IMR-90 (cell line): Measurements from ENCODE around the gene CENPT. TPM values are rescaled to one million over a fixed set of nuclear protein-coding genes. Genes with fewer than 3 reads are reported as not detected.

Source experiments
- ATAC-seq: fragments of 200-7000 bp; cut with Tn5 transposase; 2 replicates; pipeline ENCODE4 v1.9.1; 2020; ENCODE audit warnings: low read depth, mild to moderate bottlenecking, moderate library complexity
- BruUV-seq: library from RNA; stranded (reverse); fragments of 400-500 nt; replicated peaks from 2 replicates; lab custom pipeline; 2021; lab: Mats Ljungman, UMichigan
- CTCF ChIA-PET: fragments of 300-600 bp; formaldehyde crosslinking; extraction: SDS; loops from one replicate; lab custom pipeline; 2021; ENCODE audit warnings: antibody characterized with exemption; lab: Yijun Ruan, JAX
- POLR2A ChIA-PET: fragments of 300-600 bp; sonication (Branson Sonifier 250); formaldehyde crosslinking; loops from one replicate; lab custom pipeline; 2022; ENCODE audit warnings: antibody characterized with exemption; ENCODE audit not compliant: unreplicated experiment; lab: Charles Lee
- DNase-seq: peaks from one replicate; pipeline ENCODE4 v3.0.0; 2013
- H2AFZ ChIP-seq: replicated peaks from 2 replicates; pipeline ENCODE3; 2013; ENCODE audit warnings: low read length, mild to moderate bottlenecking; ENCODE audit not compliant: poor library complexity
- H2AK5ac ChIP-seq: 2 replicates; pipeline ENCODE4 v1.6.1; 2013; ENCODE audit warnings: low read depth, low read length, inconsistent platforms
- H2AK9ac ChIP-seq: replicated peaks from 2 replicates; pipeline ENCODE3; 2013; ENCODE audit warnings: mild to moderate bottlenecking, low read depth, low read length, moderate library complexity; ENCODE audit not compliant: poor library complexity
- H2BK120ac ChIP-seq: 2 replicates; pipeline ENCODE4 v1.6.1; 2013; ENCODE audit warnings: low read depth, low read length, inconsistent platforms
- H2BK15ac ChIP-seq: 3 replicates; pipeline ENCODE4 v1.6.1; 2013; ENCODE audit warnings: low read depth, low read length, inconsistent platforms
- H2BK20ac ChIP-seq: 2 replicates; pipeline ENCODE4 v1.6.1; 2013; ENCODE audit warnings: low read depth, mild to moderate bottlenecking, inconsistent platforms, low read length, moderate library complexity
- H2BK5ac ChIP-seq: 2 replicates; pipeline ENCODE4 v1.6.1; 2013; ENCODE audit warnings: mild to moderate bottlenecking, low read depth, low read length, inconsistent platforms; ENCODE audit not compliant: poor library complexity, severe bottlenecking
- H3K14ac ChIP-seq: replicated peaks from 2 replicates; pipeline ENCODE4 v1.6.1; 2013; ENCODE audit warnings: low read depth, low read length, inconsistent platforms
- H3K18ac ChIP-seq: 2 replicates; pipeline ENCODE4 v1.6.1; 2013; ENCODE audit warnings: low read depth, low read length, control low read depth
- H3K23ac ChIP-seq: 2 replicates; pipeline ENCODE4 v1.6.1; 2013; ENCODE audit warnings: low read depth, low read length, inconsistent platforms
- H3K27ac ChIP-seq: 2 replicates; pipeline ENCODE4 v1.5.1; 2013; ENCODE audit warnings: mild to moderate bottlenecking, control low read depth, low read length; ENCODE audit not compliant: insufficient read depth
- H3K27me3 ChIP-seq: 2 replicates; pipeline ENCODE4 v1.6.1; 2013; ENCODE audit warnings: low read length; ENCODE audit not compliant: control insufficient read depth, insufficient read depth
- H3K36me3 ChIP-seq: 2 replicates; pipeline ENCODE4 v1.6.1; 2013; ENCODE audit warnings: low read length, mixed read lengths; ENCODE audit not compliant: control insufficient read depth, insufficient read depth
- H3K4ac ChIP-seq: 2 replicates; pipeline ENCODE4 v1.6.1; 2013; ENCODE audit warnings: low read depth, low read length, inconsistent platforms
- H3K4me1 ChIP-seq: 2 replicates; pipeline ENCODE4 v1.6.1; 2013; ENCODE audit warnings: low read length, mixed read lengths; ENCODE audit not compliant: control insufficient read depth, insufficient read depth
- H3K4me2 ChIP-seq: 2 replicates; pipeline ENCODE4 v1.6.1; 2013; ENCODE audit warnings: low read depth, mild to moderate bottlenecking, control low read depth, low read length, moderate library complexity
- H3K4me3 ChIP-seq: 2 replicates; pipeline ENCODE4 v1.5.1; 2013; ENCODE audit warnings: low read depth, mild to moderate bottlenecking, control low read depth, low read length, moderate library complexity; ENCODE audit not compliant: insufficient read depth
- H3K56ac ChIP-seq: 2 replicates; pipeline ENCODE4 v1.6.1; 2013; ENCODE audit warnings: low read length, inconsistent platforms; ENCODE audit not compliant: insufficient read depth; ENCODE audit errors: extremely low read depth
- H3K79me1 ChIP-seq, 2 experiments: 2 replicates each; pipeline ENCODE4 v1.6.1; 2013; ENCODE audit warnings: low read length in 2 of 2, inconsistent platforms in 1 of 2, low read depth in 1 of 2
- H3K9ac ChIP-seq: 2 replicates; pipeline ENCODE4 v1.6.1; 2013; ENCODE audit warnings: low read depth, low read length, control low read depth
- H3K9me1 ChIP-seq: 2 replicates; pipeline ENCODE4 v1.6.1; 2013; ENCODE audit warnings: low read length, inconsistent platforms; ENCODE audit not compliant: insufficient read depth
- H3K9me3 ChIP-seq: 2 replicates; pipeline ENCODE4 v1.6.1; 2013; ENCODE audit warnings: low read length; ENCODE audit not compliant: control insufficient read depth, insufficient read depth
- H4K20me1 ChIP-seq: 2 replicates; pipeline ENCODE4 v1.6.1; 2013; ENCODE audit warnings: low read length, inconsistent platforms; ENCODE audit not compliant: insufficient read depth
- H4K5ac ChIP-seq: 2 replicates; pipeline ENCODE4 v1.6.1; 2013; ENCODE audit warnings: mild to moderate bottlenecking, low read depth, low read length, control low read depth
- H4K8ac ChIP-seq, 2 experiments: 2 replicates each; pipeline ENCODE4 v1.6.1; 2013; ENCODE audit warnings: low read depth in 2 of 2, low read length in 2 of 2, control low read depth in 1 of 2, inconsistent platforms in 1 of 2
- H4K91ac ChIP-seq: 2 replicates; pipeline ENCODE4 v1.6.1; 2013; ENCODE audit warnings: low read depth, low read length, inconsistent platforms; ENCODE audit not compliant: insufficient read depth
- BHLHE40 ChIP-seq: fragments of 150-350 bp; IDR thresholded peaks from 2 replicates; pipeline ENCODE4 v1.6.1; 2016; ENCODE audit warnings: mild to moderate bottlenecking, low read depth, low read length
- CEBPB ChIP-seq: IDR thresholded peaks from 2 replicates; pipeline ENCODE4 v1.6.1; 2012; ENCODE audit warnings: low read depth, low read length, improper control_type of control experiment
- CHD1 ChIP-seq: IDR thresholded peaks from 2 replicates; pipeline ENCODE4 v1.6.1; 2012; ENCODE audit warnings: low read depth, low read length, improper control_type of control experiment
- CTCF ChIP-seq: conservative IDR thresholded peaks from 2 replicates; pipeline ENCODE4 v1.5.1; 2012; ENCODE audit warnings: mild to moderate bottlenecking, low read depth, low read length, improper control_type of control experiment
- ELK1 ChIP-seq: fragments of 150-350 bp; IDR thresholded peaks from 2 replicates; pipeline ENCODE4 v1.6.1; 2016; ENCODE audit warnings: low read depth, mild to moderate bottlenecking, low read length, moderate library complexity, borderline replicate concordance
- FOS ChIP-seq: fragments of 150-350 bp; IDR thresholded peaks from 2 replicates; pipeline ENCODE4 v1.6.1; 2016; ENCODE audit warnings: low read depth, low read length
- MAFK ChIP-seq: IDR thresholded peaks from 2 replicates; pipeline ENCODE4 v1.6.1; 2012; ENCODE audit warnings: low read depth, low read length, improper control_type of control experiment
- RAD21 ChIP-seq: IDR thresholded peaks from 2 replicates; pipeline ENCODE4 v1.6.1; 2012; ENCODE audit warnings: low read length, improper control_type of control experiment
- SMC3 ChIP-seq: fragments of 150-350 bp; IDR thresholded peaks from 2 replicates; pipeline ENCODE4 v1.6.1; 2016; ENCODE audit warnings: low read depth, mild to moderate bottlenecking, antibody characterized with exemption, low read length, moderate library complexity
- WGBS, 2 experiments: methylation state at CpG; one replicate each; pipeline versions ENCODE4 v1.1.5 to v1.1.7; 2013; ENCODE audit warnings: missing lambda C conversion rate in 2 of 2; ENCODE audit not compliant: insufficient read length in 1 of 2; ENCODE audit errors: extremely low coverage in 2 of 2; 5-methylcytosine and 5-hydroxymethylcytosine counted together
- dilution Hi-C: fragments of 300-500 bp; cut with HindIII; formaldehyde crosslinking; loops from one replicate; pipeline ENCODE4 v1.14.3; 2018; ENCODE audit warnings: low sequenced_read_pairs; ENCODE audit not compliant: unreplicated experiment
- in situ Hi-C: fragments of 300-500 bp; cut with MboI; formaldehyde crosslinking; loops from 3 replicates; pipeline ENCODE4 v1.14.3; 2019; ENCODE audit warnings: low sequenced_read_pairs, inconsistent platforms, mixed read lengths
- intact Hi-C: fragments of 100-400 bp; cut with micrococcal nuclease; formaldehyde crosslinking; loops from 2 replicates; pipeline ENCODE4 v1.10.0; 2022
- polyA plus RNA-seq, 3 experiments: library from polyadenylated mRNA; depleted of rRNA; stranded (reverse); fragments of >200 nt; gene quantifications; 2 replicates each; pipeline ENCODE4 v1.2.3, GENCODE V29; 2012; ENCODE audit warnings: low replicate concordance in 1 of 3
- total RNA-seq: library from RNA; depleted of rRNA; stranded (reverse); fragments of >200 nt; gene quantifications from 2 replicates; pipeline ENCODE4 v1.2.3, GENCODE V29; 2012

CENPT gene
- total and polyA plus RNA-seq, 2 of the 4 experiments (the other 2 are of a cell fraction) = 33.3 to 83.1 TPM

GRCh38 chr16:67853670-67854069 lies 6.2 kb upstream of the CENPT start:
- no peak overlapping the region for H4K91ac ChIP-seq
- H2AK5ac ChIP-seq = no peak overlapping the region
- peaks cover 9% of the 10 kb centered on the region for H3K4me1 ChIP-seq
- no peak overlapping the region for H3K14ac ChIP-seq
- no peak overlapping the region for H4K8ac ChIP-seq
- ChIA-PET CTCF (no interaction called here), POLR2A (no interaction called here)
- no peaks in the 10 kb centered on the region for H3K9me3 ChIP-seq
- H3K79me1 ChIP-seq = peaks cover 12 to 72% of the 10 kb centered on the region in 2 experiments
- 100% methylated on average over 1 of the region's 3 CpGs; no CpG with 5 or more reads in 1 of the 2 experiments for WGBS, 2 experiments
- H3K27me3 ChIP-seq = no peaks in the 10 kb centered on the region
- H2BK15ac ChIP-seq = no peak overlapping the region
- no peak overlapping the region for H3K4me3 ChIP-seq
- H3K56ac ChIP-seq = no peak overlapping the region
- H3K27ac ChIP-seq = no peak overlapping the region
- H3K9ac ChIP-seq = no peak overlapping the region
- no peak overlapping the region for H3K23ac ChIP-seq
- BruUV-seq = no TSS peak
- no peak overlapping the region for H2BK120ac ChIP-seq
- H3K18ac ChIP-seq = no peak overlapping the region
- in situ Hi-C loops (no loop called here), dilution Hi-C loops (no loop called here), intact Hi-C loops (no loop called here)
- no peak overlapping the region for H2AFZ ChIP-seq
- H4K20me1 ChIP-seq = peaks cover 91% of the 10 kb centered on the region
- no peak for ATAC-seq
- H3K4ac ChIP-seq = no peak overlapping the region
- H3K4me2 ChIP-seq = no peak overlapping the region
- no peak overlapping the region for H2BK20ac ChIP-seq
- no peak overlapping the region for H4K5ac ChIP-seq
- H2AK9ac ChIP-seq = no peak overlapping the region
- peaks cover 37% of the 10 kb centered on the region for H3K9me1 ChIP-seq
- no peak overlapping the region for H2BK5ac ChIP-seq
- TF ChIP-seq SMC3 = no peak
- TF ChIP-seq CEBPB = no peak
- no peak for TF ChIP-seq BHLHE40
- no peak for TF ChIP-seq RAD21
- no peak for TF ChIP-seq MAFK
- no peak for TF ChIP-seq CTCF
- no peak for TF ChIP-seq CHD1
- TF ChIP-seq ELK1 = no peak
- no peak for TF ChIP-seq FOS
- H3K36me3 ChIP-seq = peaks cover 6% of the 10 kb centered on the region
- no peak for DNase-seq
